Astrocyte of the cerebellum (primary cell): Measurements from ENCODE around the gene SSRP1.

Experiments
- DNase-seq: peaks from one replicate; pipeline ENCODE4 v3.0.0-alpha.2; 2011; ENCODE audit warnings: low read depth
- H3K4me3 ChIP-seq: 2 replicates; pipeline ENCODE4 v1.5.1; 2011; ENCODE audit warnings: mild to moderate bottlenecking, low read depth, low read length, moderate library complexity
- CTCF ChIP-seq: IDR thresholded peaks from 2 replicates; pipeline ENCODE4 v1.5.1; 2012; ENCODE audit warnings: low read length, low read depth, moderate library complexity, mild to moderate bottlenecking; ENCODE audit errors: missing control alignments
- in situ Hi-C: cut with HindIII; loops from 2 replicates; pipeline ENCODE4 v1.10.0; 2017; ENCODE audit warnings: low sequenced_read_pairs

Gene SSRP1

GRCh38 chr11:57356268-57356667 is 20.6 kb upstream of the SSRP1 start:
- H3K4me3 ChIP-seq, result no peak overlapping the region
- in situ Hi-C loops, result no loop called here

DNA sequence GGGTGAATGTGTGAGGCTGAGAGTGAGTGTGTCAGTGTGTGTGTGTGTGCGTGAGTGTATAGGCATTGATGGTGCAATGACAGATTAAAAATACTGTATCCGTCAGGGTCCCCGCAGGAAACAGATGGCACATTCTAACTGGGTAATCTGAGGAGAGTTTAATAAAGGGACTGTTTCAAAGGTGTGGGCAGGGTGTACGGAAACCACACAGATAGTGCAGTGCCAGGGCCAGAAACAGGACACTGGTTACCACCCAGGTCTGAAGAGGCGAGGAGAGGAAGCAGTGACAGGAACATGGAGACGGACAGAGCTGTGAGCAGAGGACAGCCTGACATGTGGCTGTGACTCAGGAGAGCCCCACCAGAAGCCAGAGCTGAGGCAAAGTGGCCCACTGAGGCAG is 19.0 kb upstream of the SSRP1 start:
- DNase-seq, result no peak
- no peak overlapping the region for H3K4me3 ChIP-seq
- in situ Hi-C loops, result no loop called here
- TF ChIP-seq CTCF, result no peak

More at GRCh38 chr11:57356268-57356667, 20.6 kb upstream of the SSRP1 start:
- DNase-seq, result no peak
- TF ChIP-seq CTCF, result no peak

- no peak overlapping the region for H3K4me3 ChIP-seq
- DNase-seq, result no peak
- no peak for TF ChIP-seq CTCF
- in situ Hi-C loops, result no loop called here
Observed at GRCh38 chr11:57353852-57354251, 18.2 kb upstream of the SSRP1 start.

GRCh38 chr11:57353446-57353845 is 17.8 kb upstream of the SSRP1 start:
- DNase-seq, result no peak
- no peak for TF ChIP-seq CTCF
- no peak overlapping the region for H3K4me3 ChIP-seq
- in situ Hi-C loops, result no loop called here

DNA sequence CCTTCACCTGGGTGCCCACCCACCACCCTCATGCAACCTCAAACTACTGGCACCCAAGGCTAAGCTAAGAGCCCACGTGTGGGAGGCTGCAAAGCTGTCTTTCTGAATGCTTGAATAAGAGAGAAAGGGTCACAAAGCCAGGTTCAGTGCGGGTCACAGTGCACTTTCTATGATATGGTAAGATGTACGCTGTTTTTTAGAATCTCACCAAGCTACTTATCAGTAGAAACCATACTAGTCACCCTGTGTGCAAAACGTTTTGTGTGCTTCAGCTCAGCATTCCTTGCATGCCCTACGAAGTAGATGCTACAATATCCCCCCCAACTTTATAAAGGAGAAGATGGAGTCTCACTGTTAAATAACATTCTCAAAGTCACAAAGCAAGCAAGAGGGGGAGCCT is 17.3 kb upstream of the SSRP1 start:
- DNase-seq, result no peak
- no peak for TF ChIP-seq CTCF
- in situ Hi-C loops, result no loop called here
- H3K4me3 ChIP-seq, result no peak overlapping the region

DNA sequence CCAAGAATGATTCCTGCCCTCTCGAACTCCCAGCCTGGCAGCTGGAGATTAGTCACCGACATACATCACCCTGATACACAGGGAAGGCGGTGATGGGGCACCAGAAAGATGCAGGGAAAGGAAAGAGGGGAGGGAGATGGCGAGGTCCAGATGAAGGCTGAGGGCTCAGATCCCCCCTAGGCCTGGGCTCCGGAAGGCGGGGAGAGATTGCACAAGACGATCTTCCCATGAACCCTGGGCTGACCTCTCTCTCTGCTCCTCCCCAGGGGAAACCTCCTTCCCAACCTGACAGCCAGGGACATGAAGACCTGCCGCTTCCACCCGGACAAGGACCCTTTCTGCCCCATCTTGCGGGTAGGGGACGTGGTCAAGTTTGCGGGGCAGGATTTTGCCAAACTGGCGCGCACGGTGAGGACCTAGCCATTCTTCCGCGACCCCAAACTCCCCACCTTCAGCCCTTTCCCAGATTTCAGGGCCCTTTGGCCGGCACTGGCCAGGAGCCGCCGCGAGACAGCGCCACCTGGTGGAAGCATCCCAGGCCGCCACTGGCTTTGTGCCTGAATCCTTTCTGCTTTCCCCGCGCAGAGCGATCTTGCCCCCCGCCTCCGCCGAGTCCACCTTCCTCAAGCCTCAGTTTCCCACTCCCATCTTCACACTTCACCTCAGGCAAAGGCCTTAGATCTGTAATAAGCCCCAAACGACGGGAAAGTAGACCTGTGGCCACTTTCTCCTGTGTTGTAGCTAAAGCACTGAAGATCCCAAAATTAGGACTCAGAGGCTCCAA is 14.0 kb upstream of the SSRP1 start:
- peak; percentile 81 for TF ChIP-seq CTCF
- DNase-seq, result no peak
- in situ Hi-C loops, result no loop called here
- no peak overlapping the region for H3K4me3 ChIP-seq
